ENCODE results near the gene DMAC2L.

The DMAC2L gene

DNA sequence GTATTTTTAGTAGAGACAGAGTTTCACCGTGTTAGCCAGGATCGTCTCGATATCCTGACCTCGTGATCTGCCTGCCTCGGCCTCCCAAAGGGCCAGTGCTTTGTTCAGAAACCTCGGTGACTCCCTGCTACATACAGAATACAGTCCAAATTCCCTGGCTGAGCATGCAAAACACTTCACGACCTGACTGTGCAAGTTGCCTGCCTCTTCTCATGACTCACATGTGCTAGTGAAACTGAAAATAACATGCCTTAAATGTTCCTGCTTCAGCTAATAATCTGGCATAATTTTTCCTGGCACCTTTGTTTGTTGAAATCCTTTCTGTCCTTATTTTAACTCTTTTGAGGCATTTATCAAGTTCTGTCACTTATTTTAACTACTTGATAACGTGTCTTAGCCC is 8.2 kb downstream of the DMAC2L start:
- peaks cover 2 to 4% of the 10 kb centered on the region in 2 donors for H3K4me1 ChIP-seq (ENCODE audit: control insufficient read depth in 2 of 2, insufficient read depth in 1 of 2, low read depth in 1 of 2, low read length in 2 of 2)
- no peak overlapping the region for H3K18ac ChIP-seq (ENCODE audit: low read length)
- no peak overlapping the region for H4K8ac ChIP-seq (ENCODE audit: low read depth, low read length)
- H2AFZ ChIP-seq (ENCODE audit: low read length) = no peak overlapping the region
- no peak overlapping the region for H2BK12ac ChIP-seq (ENCODE audit: low read length)
- DNase-seq (ENCODE audit: low spot score) = no peak
- no peak overlapping the region for H2BK120ac ChIP-seq (ENCODE audit: low read depth, low read length)
- WGBS, 2 donors (ENCODE audit: extremely low coverage in 2 of 2, insufficient read length in 2 of 2, insufficient replicate concordance in 1 of 2) = no CpG with 5 or more reads among the region's 8 CpGs
- H3K27ac ChIP-seq (replicated peaks; ENCODE audit: low read length) = no peak overlapping the region
- H3K4me2 ChIP-seq (ENCODE audit: insufficient read depth, low read length, poor library complexity, severe bottlenecking) = no peak overlapping the region
- peaks cover 6 to 26% of the 10 kb centered on the region in 2 donors for H3K36me3 ChIP-seq (replicated peaks in 1 of 2; ENCODE audit: control insufficient read depth in 2 of 2, insufficient read depth in 2 of 2, low read length in 2 of 2)
- no peaks in the 10 kb centered on the region for H3K79me1 ChIP-seq (ENCODE audit: low read depth, low read length)
- H4K91ac ChIP-seq (ENCODE audit: low read depth, low read length, poor library complexity) = no peak overlapping the region
- H3K4me3 ChIP-seq (ENCODE audit: low read length in 2 of 2) = no peak overlapping the region
- no peak overlapping the region for H2BK5ac ChIP-seq (ENCODE audit: low read length)
- no peak overlapping the region for H2AK5ac ChIP-seq (ENCODE audit: low read depth, low read length)
- H2BK15ac ChIP-seq (ENCODE audit: low read length) = no peak overlapping the region
- no peak overlapping the region for H3K14ac ChIP-seq (ENCODE audit: low read length)
- H3K4ac ChIP-seq (ENCODE audit: low read length) = no peak overlapping the region
- no peak overlapping the region for H3K9ac ChIP-seq (ENCODE audit: low read depth, low read length, poor library complexity)
- H3K27me3 ChIP-seq (ENCODE audit: control insufficient read depth in 3 of 3, insufficient read depth in 3 of 3, low read depth in 1 of 3, low read length in 3 of 3) = no peaks in the 10 kb centered on the region
- no peak overlapping the region for H3K23ac ChIP-seq (ENCODE audit: low read depth, low read length, poor library complexity)
- no peaks in the 10 kb centered on the region for H3K9me3 ChIP-seq (replicated peaks in 1 of 2; ENCODE audit: control insufficient read depth in 2 of 2, insufficient read depth in 1 of 2, low read depth in 1 of 2, low read length in 2 of 2)

- Histone ChIP-seq H3K27ac (replicated peaks; ENCODE audit: low read length) (no peak overlapping the region), H3K9ac (ENCODE audit: low read depth, low read length, poor library complexity) (no peak overlapping the region), H2BK15ac (ENCODE audit: low read length) (no peak overlapping the region), H4K91ac (ENCODE audit: low read depth, low read length, poor library complexity) (no peak overlapping the region), H2BK5ac (ENCODE audit: low read length) (no peak overlapping the region), H2BK120ac (ENCODE audit: low read depth, low read length) (no peak overlapping the region), H2BK12ac (ENCODE audit: low read length) (no peak overlapping the region), H3K4me2 (ENCODE audit: insufficient read depth, low read length, poor library complexity, severe bottlenecking) (no peak overlapping the region), H2AK5ac (ENCODE audit: low read depth, low read length) (no peak overlapping the region), H3K14ac (ENCODE audit: low read length) (no peak overlapping the region), H2AFZ (ENCODE audit: low read length) (peak overlapping the region; percentile 41), H3K79me1 (ENCODE audit: low read depth, low read length) (no peaks in the 10 kb centered on the region), H3K4ac (ENCODE audit: low read length) (no peak overlapping the region), H3K4me1 (ENCODE audit: control insufficient read depth in 2 of 2, insufficient read depth in 1 of 2, low read depth in 1 of 2, low read length in 2 of 2) (peaks cover 2 to 4% of the 10 kb centered on the region in 2 donors), H3K9me3 (replicated peaks in 1 of 2; ENCODE audit: control insufficient read depth in 2 of 2, insufficient read depth in 1 of 2, low read depth in 1 of 2, low read length in 2 of 2) (no peaks in the 10 kb centered on the region), H3K36me3 (replicated peaks in 1 of 2; ENCODE audit: control insufficient read depth in 2 of 2, insufficient read depth in 2 of 2, low read length in 2 of 2) (peaks cover 6 to 35% of the 10 kb centered on the region in 2 donors), H3K4me3 (ENCODE audit: low read length in 2 of 2) (no peak overlapping the region), H4K8ac (ENCODE audit: low read depth, low read length) (no peak overlapping the region), H3K27me3 (ENCODE audit: control insufficient read depth in 3 of 3, insufficient read depth in 3 of 3, low read depth in 1 of 3, low read length in 3 of 3) (no peaks in the 10 kb centered on the region), H3K18ac (ENCODE audit: low read length) (no peak overlapping the region), H3K23ac (ENCODE audit: low read depth, low read length, poor library complexity) (no peak overlapping the region)
- WGBS, 2 donors (ENCODE audit: extremely low coverage in 2 of 2, insufficient read length in 2 of 2, insufficient replicate concordance in 1 of 2) = no CpG with 5 or more reads among the region's 9 CpGs
- no peak for DNase-seq (ENCODE audit: low spot score)
These were observed 9.0 kb downstream of the DMAC2L start for GRCh38 chr14:50321009-50321660.

DNA sequence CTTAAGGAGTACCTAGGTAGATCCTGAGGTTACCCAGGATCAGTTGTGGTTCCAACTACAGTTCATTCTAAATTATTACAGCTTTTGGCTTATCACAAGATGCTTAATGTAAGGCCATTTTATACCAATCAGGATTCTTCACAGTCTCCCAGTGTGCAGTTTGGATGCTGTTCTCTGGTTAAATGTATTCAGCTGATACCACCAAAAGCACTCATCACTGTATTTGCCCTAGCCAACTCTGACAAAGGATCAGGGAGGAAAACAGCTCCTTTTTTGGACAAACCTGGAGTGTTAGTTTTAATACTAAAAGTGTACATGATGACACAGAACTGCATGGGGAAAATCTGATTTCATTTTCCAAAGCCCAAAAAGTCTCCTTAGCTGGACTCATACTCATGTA is 19.5 kb downstream of the DMAC2L start:
- Histone ChIP-seq H4K8ac (ENCODE audit: low read depth, low read length) (no peak overlapping the region), H2BK12ac (ENCODE audit: low read length) (no peak overlapping the region), H4K91ac (ENCODE audit: low read depth, low read length, poor library complexity) (no peak overlapping the region), H3K4me1 (ENCODE audit: control insufficient read depth in 2 of 2, insufficient read depth in 1 of 2, low read depth in 1 of 2, low read length in 2 of 2) (peaks cover 7 to 14% of the 10 kb centered on the region in 2 donors), H2AFZ (ENCODE audit: low read length) (no peak overlapping the region), H3K18ac (ENCODE audit: low read length) (no peak overlapping the region), H3K4me2 (ENCODE audit: insufficient read depth, low read length, poor library complexity, severe bottlenecking) (no peak overlapping the region), H2AK5ac (ENCODE audit: low read depth, low read length) (no peak overlapping the region), H3K14ac (ENCODE audit: low read length) (no peak overlapping the region), H3K4ac (ENCODE audit: low read length) (no peak overlapping the region), H3K23ac (ENCODE audit: low read depth, low read length, poor library complexity) (no peak overlapping the region), H3K9ac (ENCODE audit: low read depth, low read length, poor library complexity) (no peak overlapping the region), H3K9me3 (replicated peaks in 1 of 2; ENCODE audit: control insufficient read depth in 2 of 2, insufficient read depth in 1 of 2, low read depth in 1 of 2, low read length in 2 of 2) (no peaks in the 10 kb centered on the region), H2BK15ac (ENCODE audit: low read length) (no peak overlapping the region), H3K36me3 (replicated peaks in 1 of 2; ENCODE audit: control insufficient read depth in 2 of 2, insufficient read depth in 2 of 2, low read length in 2 of 2) (peaks cover 0 to 47% of the 10 kb centered on the region in 2 donors), H2BK120ac (ENCODE audit: low read depth, low read length) (no peak overlapping the region), H3K27me3 (ENCODE audit: control insufficient read depth in 3 of 3, insufficient read depth in 3 of 3, low read depth in 1 of 3, low read length in 3 of 3) (no peaks in the 10 kb centered on the region), H3K4me3 (ENCODE audit: low read length in 2 of 2) (no peak overlapping the region), H2BK5ac (ENCODE audit: low read length) (no peak overlapping the region), H3K27ac (replicated peaks; ENCODE audit: low read length) (no peak overlapping the region), H3K79me1 (ENCODE audit: low read depth, low read length) (no peaks in the 10 kb centered on the region)
- no peak for DNase-seq (ENCODE audit: low spot score)

DNA sequence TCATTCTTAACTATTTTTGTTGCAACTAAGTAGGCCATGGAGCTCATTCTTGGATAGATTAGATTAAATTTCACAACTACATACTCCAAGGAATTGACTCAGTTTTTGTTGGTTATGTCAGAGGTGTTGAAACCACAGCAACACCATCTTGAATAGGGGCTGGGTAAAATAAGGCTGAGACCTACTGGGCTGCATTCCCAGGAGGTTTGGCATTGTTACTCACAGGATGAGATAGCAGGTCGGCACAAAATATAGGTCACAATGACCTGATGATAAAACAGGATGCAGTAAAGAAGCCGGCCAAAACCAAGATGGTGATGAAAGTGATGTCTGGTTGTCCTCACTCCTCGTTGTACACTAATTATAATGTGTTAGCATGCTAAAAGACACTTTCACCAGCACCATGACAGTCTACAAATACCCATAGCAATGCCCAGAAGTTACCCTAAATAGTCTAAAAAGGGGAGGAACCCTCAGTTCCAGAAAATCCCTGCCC is 20.9 kb downstream of the DMAC2L start:
- no peak overlapping the region for H3K4ac ChIP-seq (ENCODE audit: low read length)
- no peak overlapping the region for H3K4me3 ChIP-seq (ENCODE audit: low read length in 2 of 2)
- WGBS, 2 donors (ENCODE audit: extremely low coverage in 2 of 2, insufficient read length in 2 of 2, insufficient replicate concordance in 1 of 2) = no CpG with 5 or more reads among the region's 3 CpGs

More for the DNA sequence above, 20.9 kb downstream of the DMAC2L start:
- Histone ChIP-seq H3K27me3 (ENCODE audit: control insufficient read depth in 3 of 3, insufficient read depth in 3 of 3, low read depth in 1 of 3, low read length in 3 of 3) (no peaks in the 10 kb centered on the region), H3K14ac (ENCODE audit: low read length) (no peak overlapping the region), H4K8ac (ENCODE audit: low read depth, low read length) (no peak overlapping the region), H3K9ac (ENCODE audit: low read depth, low read length, poor library complexity) (no peak overlapping the region), H2AK5ac (ENCODE audit: low read depth, low read length) (no peak overlapping the region), H3K36me3 (replicated peaks in 1 of 2; ENCODE audit: control insufficient read depth in 2 of 2, insufficient read depth in 2 of 2, low read length in 2 of 2) (peaks cover 0 to 36% of the 10 kb centered on the region in 2 donors), H2BK5ac (ENCODE audit: low read length) (no peak overlapping the region), H2BK120ac (ENCODE audit: low read depth, low read length) (no peak overlapping the region), H3K79me1 (ENCODE audit: low read depth, low read length) (no peaks in the 10 kb centered on the region), H3K9me3 (replicated peaks in 1 of 2; ENCODE audit: control insufficient read depth in 2 of 2, insufficient read depth in 1 of 2, low read depth in 1 of 2, low read length in 2 of 2) (no peaks in the 10 kb centered on the region), H2BK15ac (ENCODE audit: low read length) (no peak overlapping the region), H2BK12ac (ENCODE audit: low read length) (no peak overlapping the region), H2AFZ (ENCODE audit: low read length) (no peak overlapping the region), H3K4me1 (ENCODE audit: control insufficient read depth in 2 of 2, insufficient read depth in 1 of 2, low read depth in 1 of 2, low read length in 2 of 2) (peaks cover 7 to 14% of the 10 kb centered on the region in 2 donors), H4K91ac (ENCODE audit: low read depth, low read length, poor library complexity) (no peak overlapping the region), H3K27ac (replicated peaks; ENCODE audit: low read length) (no peak overlapping the region), H3K18ac (ENCODE audit: low read length) (no peak overlapping the region), H3K4me2 (ENCODE audit: insufficient read depth, low read length, poor library complexity, severe bottlenecking) (no peak overlapping the region), H3K23ac (ENCODE audit: low read depth, low read length, poor library complexity) (no peak overlapping the region)
- DNase-seq (ENCODE audit: low spot score) = no peak
